ENCODE results near the gene DBN1.

Gene DBN1

DNA sequence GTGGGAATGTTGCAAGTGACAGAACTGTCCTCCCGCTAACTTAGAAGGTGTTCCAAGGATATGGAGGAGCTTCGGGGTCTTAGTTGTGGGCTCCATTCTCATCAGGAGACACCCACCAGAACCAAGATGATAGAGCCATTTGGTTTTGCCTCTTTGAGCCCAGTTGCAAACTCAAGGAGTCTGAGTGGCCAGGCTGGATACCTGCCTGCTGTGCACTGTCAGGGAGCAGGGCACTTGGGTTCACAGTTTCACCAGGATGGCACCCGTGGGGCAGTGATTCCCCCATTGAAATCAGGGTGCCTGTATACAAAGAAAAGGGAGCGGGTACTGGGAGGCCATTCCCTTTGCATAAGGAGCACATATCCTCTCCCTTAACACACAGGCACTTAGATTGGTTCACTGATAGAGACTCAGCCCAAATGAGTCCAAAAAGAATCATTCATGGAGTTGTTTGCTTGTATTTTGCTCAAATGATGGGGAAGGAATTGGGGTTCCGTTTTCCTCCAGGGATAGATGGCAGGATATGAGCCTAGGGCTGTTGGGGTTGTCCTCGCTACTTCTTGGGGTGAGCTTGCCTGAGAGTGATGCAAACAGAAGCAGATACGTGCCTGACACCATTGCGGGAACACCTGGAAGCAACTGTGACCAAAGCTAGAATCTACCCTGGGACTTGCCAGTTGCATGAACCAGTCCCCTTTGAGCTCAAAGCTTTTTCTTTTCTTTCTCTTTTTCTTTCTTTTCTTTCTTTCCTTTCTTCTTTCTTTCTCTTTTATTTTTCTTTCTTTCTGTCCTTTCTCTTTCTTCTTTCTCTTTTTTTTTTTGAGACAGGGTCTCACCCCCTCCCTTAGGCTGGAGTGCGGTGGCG lies 28.1 kb downstream of the DBN1 start:
- DNase-seq (ENCODE audit: low read depth in 2 of 3, low spot score in 2 of 3): no peak

GRCh38 chr5:177444106-177445051 lies 29.1 kb downstream of the DBN1 start:
- no peak for DNase-seq (ENCODE audit: low read depth in 2 of 3, low spot score in 2 of 3)

GRCh38 chr5:177443144-177443983 lies 30.1 kb downstream of the DBN1 start:
- no peak for DNase-seq (ENCODE audit: low read depth in 2 of 3, low spot score in 2 of 3)

DNA sequence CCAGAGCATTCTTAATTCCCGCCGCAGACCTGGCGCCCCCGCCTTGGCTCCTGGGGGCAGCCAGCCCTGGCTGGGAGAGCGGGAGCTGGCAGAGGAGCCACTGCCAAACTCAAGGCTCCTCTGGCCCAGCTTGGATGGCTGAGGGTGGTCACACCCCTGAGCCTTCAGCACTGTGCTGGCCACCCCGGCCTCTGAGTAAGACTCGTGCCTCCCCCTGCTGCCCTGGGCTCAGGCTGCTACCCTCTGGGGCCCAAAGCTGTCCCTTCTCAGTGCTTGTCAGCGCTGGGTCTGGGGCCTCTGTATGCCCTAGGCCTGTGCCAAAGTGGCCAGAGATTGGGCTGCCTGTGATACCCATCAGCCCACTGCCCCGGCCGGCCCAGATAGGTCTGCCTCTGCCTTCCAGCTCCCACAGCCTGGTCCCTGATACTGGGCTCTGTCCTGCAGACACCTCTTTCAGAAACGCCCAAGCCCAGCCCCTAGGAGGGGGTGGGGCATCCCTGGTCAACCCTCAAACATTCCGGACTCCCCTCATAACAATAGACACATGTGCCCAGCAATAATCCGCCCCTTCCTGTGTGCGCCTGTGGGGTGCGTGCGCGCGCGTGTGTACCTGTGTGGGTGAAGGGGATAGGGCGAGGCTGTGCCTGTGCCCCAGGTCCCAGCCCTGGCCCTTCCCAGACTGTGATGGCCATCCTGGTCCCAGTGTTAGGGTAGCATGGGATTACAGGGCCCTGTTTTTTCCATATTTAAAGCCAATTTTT lies 31.2 kb downstream of the DBN1 start:
- DNase-seq (ENCODE audit: low read depth in 2 of 3, low spot score in 2 of 3): no peak

- DNase-seq (ENCODE audit: low read depth in 2 of 3, low spot score in 2 of 3): no peak
Measured at GRCh38 chr5:177440990-177441780, 32.2 kb downstream of the DBN1 start.

- no peak for DNase-seq (ENCODE audit: low read depth in 2 of 3, low spot score in 2 of 3)
Measured at GRCh38 chr5:177440211-177440989, 33.0 kb downstream of the DBN1 start.

DNA sequence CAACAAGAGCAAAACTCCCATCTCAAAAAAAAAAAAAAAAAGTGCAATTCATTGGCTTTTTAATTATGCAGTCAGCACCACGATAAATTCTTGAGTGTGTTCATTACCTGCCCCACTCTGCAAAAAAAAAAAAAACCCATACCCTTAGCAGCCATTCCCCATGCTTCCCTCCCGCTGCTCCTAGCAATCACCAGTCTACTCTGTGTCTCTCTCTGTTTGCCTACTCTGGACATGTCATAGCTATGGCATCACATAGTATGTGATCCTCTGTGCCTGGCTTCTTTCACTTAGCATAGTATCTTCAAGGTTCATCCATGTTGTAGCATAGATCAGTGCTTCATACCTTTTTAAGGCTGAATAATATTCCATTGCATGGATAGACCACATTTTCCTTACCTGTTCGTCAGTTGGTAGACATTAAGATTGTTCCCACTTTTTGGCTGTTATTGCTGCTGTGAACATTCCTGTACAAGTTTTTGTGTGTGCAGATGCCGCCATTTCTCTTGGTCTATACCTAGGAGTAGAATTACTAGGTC lies 33.8 kb downstream of the DBN1 start:
- DNase-seq (ENCODE audit: low read depth in 2 of 3, low spot score in 2 of 3): no peak

GRCh38 chr5:177438468-177438867 lies 35.0 kb downstream of the DBN1 start:
- no peak for DNase-seq (ENCODE audit: low read depth in 2 of 3, low spot score in 2 of 3)

DNA sequence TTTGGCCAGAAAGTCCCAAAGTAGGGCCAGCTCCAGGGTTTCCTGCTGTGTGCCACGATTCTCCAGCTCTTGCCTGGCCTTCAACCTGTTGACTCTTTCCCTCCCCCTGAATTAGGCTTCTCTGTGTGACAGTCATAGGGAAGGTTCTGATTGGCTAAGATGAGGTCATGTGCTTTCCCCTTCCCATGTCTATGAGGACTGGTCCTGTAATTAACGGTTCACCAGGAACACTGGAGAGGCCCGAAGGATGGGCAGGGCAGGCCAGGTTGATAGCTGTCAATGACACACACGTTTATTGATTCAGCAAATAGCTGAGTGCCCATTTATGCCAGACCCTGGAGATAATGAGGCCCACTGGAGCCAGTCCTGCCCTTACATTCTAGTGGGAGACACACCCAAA lies 35.8 kb downstream of the DBN1 start:
- DNase-seq (ENCODE audit: low read depth in 2 of 3, low spot score in 2 of 3): no peak

DNA sequence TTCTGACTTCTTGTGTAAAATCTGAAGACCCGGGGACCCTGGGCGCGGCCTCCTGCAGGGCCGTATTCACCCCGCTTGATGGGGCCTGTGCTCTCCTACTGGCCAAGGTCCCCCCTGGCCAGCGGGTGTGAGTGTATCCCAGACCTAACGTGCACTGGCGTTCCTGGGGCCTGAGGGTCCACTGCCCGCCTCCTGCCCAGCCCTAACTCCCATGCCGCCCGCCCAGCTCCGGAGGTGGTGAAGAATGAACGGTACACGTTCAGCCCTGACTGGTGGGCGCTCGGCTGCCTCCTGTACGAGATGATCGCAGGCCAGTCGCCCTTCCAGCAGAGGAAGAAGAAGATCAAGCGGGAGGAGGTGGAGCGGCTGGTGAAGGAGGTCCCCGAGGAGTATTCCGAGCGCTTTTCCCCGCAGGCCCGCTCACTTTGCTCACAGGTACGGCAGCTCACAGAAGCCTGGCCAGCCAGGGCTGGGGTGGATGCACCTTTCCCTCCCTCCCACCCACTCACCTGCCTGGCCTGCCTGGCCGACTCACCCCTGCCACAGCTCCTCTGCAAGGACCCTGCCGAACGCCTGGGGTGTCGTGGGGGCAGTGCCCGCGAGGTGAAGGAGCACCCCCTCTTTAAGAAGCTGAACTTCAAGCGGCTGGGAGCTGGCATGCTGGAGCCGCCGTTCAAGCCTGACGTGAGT lies 37.4 kb downstream of the DBN1 start:
- no peak for DNase-seq (ENCODE audit: low read depth in 2 of 3, low spot score in 2 of 3)

DNA sequence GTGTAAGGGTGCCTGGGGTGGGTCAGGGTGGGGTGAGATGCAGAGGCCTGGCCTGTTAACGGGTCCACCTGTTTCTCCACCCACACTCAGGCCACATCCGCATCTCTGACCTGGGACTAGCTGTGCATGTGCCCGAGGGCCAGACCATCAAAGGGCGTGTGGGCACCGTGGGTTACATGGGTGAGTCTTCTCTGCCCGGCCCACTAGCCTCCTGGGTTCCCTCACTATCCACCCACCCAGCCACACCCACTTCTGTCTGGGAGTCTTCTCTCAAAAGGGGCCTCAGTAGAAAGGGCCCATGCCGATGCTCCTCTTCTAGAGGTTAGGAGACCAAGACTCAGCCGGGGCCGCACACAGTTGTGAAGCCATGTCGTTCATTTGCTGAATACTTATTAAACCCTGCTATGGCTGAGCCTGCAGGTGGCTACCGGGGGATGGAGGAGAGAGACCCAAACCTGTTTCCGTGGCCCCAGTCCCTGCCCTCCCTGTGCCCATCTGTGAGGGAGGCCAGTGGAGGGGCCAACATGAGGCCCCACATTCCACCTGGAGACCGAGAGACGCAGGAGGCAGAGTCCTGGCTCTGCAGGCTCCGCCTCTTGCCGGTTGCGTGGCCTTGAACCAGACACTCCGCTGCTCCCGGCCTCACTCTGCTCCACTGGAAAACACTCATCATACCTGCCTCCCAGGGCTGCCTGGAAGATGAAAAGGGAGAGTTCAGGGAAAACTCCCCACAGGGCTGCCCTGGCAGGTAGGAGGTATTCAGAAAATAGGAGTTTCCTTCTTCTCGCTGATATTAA lies 38.3 kb downstream of the DBN1 start:
- DNase-seq (ENCODE audit: low read depth in 2 of 3, low spot score in 2 of 3): no peak

DNA sequence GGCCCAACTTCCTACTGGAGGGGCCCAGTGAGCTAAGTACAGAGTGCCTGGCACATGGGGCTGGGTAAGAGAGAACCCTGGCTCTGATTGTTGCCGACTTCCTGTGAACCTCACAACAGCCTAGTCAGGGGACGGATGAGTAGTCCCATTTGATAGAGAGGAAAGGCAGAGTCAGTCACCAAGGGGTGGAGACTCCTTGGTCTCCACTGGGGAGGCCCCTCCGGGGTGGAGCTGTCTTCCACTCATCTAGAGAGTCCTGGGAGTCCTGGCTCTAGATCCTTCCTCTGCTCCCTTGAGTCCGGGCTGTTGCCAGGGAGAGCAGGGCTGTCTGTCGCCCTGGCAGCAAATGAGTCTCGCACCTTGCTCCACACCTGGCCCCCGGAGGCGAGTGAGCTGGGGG lies 39.0 kb downstream of the DBN1 start:
- DNase-seq (ENCODE audit: low read depth in 2 of 3, low spot score in 2 of 3): no peak

DNA sequence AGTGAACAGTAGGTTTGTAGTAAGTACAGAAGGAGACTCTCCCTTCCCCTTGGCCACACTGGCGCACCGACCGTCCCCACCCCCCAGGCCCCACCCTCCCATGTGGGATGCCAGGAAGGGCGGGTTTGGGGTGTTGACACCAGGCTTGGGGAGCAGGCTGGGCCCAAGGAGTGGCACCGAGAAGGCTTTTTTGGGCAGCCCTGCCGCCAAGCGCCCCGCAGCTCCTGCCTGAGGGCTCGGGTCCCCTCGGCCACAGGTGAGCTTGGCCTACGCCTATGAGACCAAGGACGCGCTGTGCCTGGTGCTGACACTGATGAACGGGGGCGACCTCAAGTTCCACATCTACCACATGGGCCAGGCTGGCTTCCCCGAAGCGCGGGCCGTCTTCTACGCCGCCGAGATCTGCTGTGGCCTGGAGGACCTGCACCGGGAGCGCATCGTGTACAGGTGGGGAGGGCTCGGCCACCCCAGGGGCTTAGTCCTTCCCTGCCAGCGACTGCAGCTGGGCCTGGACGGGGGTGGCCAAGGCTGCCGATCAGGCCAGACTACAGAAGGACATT lies 39.7 kb downstream of the DBN1 start:
- no peak for DNase-seq (ENCODE audit: low read depth in 2 of 3, low spot score in 2 of 3)

- DNase-seq (ENCODE audit: low read depth in 2 of 3, low spot score in 2 of 3): no peak
Measured at GRCh38 chr5:177432839-177433657, 40.4 kb downstream of the DBN1 start.

- DNase-seq (ENCODE audit: low read depth in 2 of 3, low spot score in 2 of 3): no peak
Measured at GRCh38 chr5:177432143-177432838, 41.1 kb downstream of the DBN1 start.
